Endothelial cell of umbilical vein (primary cell): ENCODE data around the gene OR1F1. TPM values are rescaled to one million over a fixed set of nuclear protein-coding genes. Genes with fewer than 3 reads are reported as not detected.

Experiments
- BruUV-seq: library from RNA; stranded (reverse); fragments of 400-500 nt; replicated peaks from 2 replicates; lab custom pipeline; 2021; lab: Mats Ljungman, UMichigan
- CTCF ChIA-PET: fragments of 300-600, 350-600 bp; sonication (Branson Sonifier 250); formaldehyde crosslinking; loops from one replicate; lab custom pipeline; 2021; ENCODE audit warnings: antibody characterized with exemption, inconsistent platforms; lab: Charles Lee
- POLR2A ChIA-PET: fragments of 300-600, 350-600 bp; sonication (Branson Sonifier 250); formaldehyde crosslinking; loops from one replicate; lab custom pipeline; 2021; ENCODE audit warnings: antibody characterized with exemption, inconsistent platforms; lab: Charles Lee
- DNase-seq: peaks from one replicate; pipeline ENCODE4 v3.0.0-alpha.2; 2011; ENCODE audit warnings: low read depth, low spot score
- FAIRE-seq: peaks from 2 replicates; lab custom pipeline; 2011; peaks lifted over from hg19 to GRCh38; lab: Jason Lieb, UNC
- H2AFZ ChIP-seq: 2 replicates; pipeline ENCODE4 v1.6.0; 2012; ENCODE audit warnings: low read depth, low read length, control low read depth, inconsistent platforms
- H3K27ac ChIP-seq: 2 replicates; pipeline ENCODE4 v1.5.1; 2011; ENCODE audit warnings: low read depth, mild to moderate bottlenecking, control low read depth, low read length, moderate library complexity; ENCODE audit not compliant: insufficient read depth
- H3K27me3 ChIP-seq, 2 experiments: 2 replicates each; pipeline versions ENCODE4 v1.6.0 to v1.6.1; 2011; ENCODE audit warnings: low read length in 2 of 2, mixed read lengths in 1 of 2; ENCODE audit not compliant: control insufficient read depth in 2 of 2, insufficient read depth in 2 of 2
- H3K36me3 ChIP-seq, 2 experiments: 2 replicates in 1 of 2; 3 replicates in 1 of 2; pipeline ENCODE4 v1.5.1; 2011; ENCODE audit warnings: low read length in 2 of 2, mild to moderate bottlenecking in 1 of 2, moderate library complexity in 1 of 2; ENCODE audit not compliant: control insufficient read depth in 2 of 2, insufficient read depth in 2 of 2; ENCODE audit errors: extremely low read depth in 1 of 2
- H3K4me1 ChIP-seq: 3 replicates; pipeline ENCODE4 v1.5.1; 2011; ENCODE audit warnings: mild to moderate bottlenecking, low read length; ENCODE audit not compliant: control insufficient read depth, insufficient read depth; ENCODE audit errors: extremely low read depth
- H3K4me2 ChIP-seq: 2 replicates; pipeline ENCODE4 v1.6.1; 2011; ENCODE audit warnings: low read length, control low read depth, mixed read lengths; ENCODE audit not compliant: insufficient read depth
- H3K4me3 ChIP-seq, 3 experiments: fragments of 200-600 bp in 1 of 3; sonication (generic), shearing (Covaris generic) in 1 of 3; replicated peaks in 1 of 3; 2 replicates each; pipeline ENCODE4 v1.5.1; 2011 to 2016; ENCODE audit warnings: control low read depth in 3 of 3, low read length in 3 of 3, mild to moderate bottlenecking in 2 of 3, inconsistent platforms in 1 of 3, low read depth in 1 of 3, moderate library complexity in 1 of 3; ENCODE audit not compliant: insufficient read depth in 1 of 3
- H3K79me2 ChIP-seq: 2 replicates; pipeline ENCODE4 v1.6.0; 2012; ENCODE audit warnings: low read length, inconsistent platforms; ENCODE audit not compliant: control insufficient read depth, insufficient read depth
- H3K9ac ChIP-seq: replicated peaks from 2 replicates; pipeline ENCODE3; 2011; ENCODE audit warnings: low read length, control low read depth; ENCODE audit not compliant: insufficient read depth; ENCODE audit errors: extremely low read depth
- H3K9me1 ChIP-seq: replicated peaks from 3 replicates; pipeline ENCODE4 v1.6.0; 2011; ENCODE audit warnings: mild to moderate bottlenecking, low read length; ENCODE audit not compliant: control insufficient read depth, insufficient read depth; ENCODE audit errors: extremely low read depth
- H3K9me3 ChIP-seq: replicated peaks from 2 replicates; pipeline ENCODE4 v1.5.1; 2012; ENCODE audit warnings: low read length, inconsistent platforms; ENCODE audit not compliant: control insufficient read depth, insufficient read depth
- H4K20me1 ChIP-seq: replicated peaks from 2 replicates; pipeline ENCODE3; 2011; ENCODE audit warnings: mild to moderate bottlenecking, low read length; ENCODE audit not compliant: control insufficient read depth, insufficient read depth; ENCODE audit errors: extremely low read depth
- CTCF ChIP-seq, 2 donors: IDR thresholded peaks; 1 replicate in 1 of 2; 2 replicates in 1 of 2; pipeline ENCODE4 v1.5.1; 2011; ENCODE audit warnings: low read length in 2 of 2, mild to moderate bottlenecking in 2 of 2, moderate library complexity in 2 of 2, control low read depth in 1 of 2, inconsistent platforms in 1 of 2, low read depth in 1 of 2; ENCODE audit not compliant: insufficient read depth in 1 of 2; ENCODE audit errors: extremely low read depth in 1 of 2
- EZH2 ChIP-seq: IDR thresholded peaks from 2 replicates; pipeline ENCODE4 v1.6.1; 2012; ENCODE audit warnings: borderline replicate concordance, low read depth, mild to moderate bottlenecking, moderate library complexity, low read length, inconsistent platforms; ENCODE audit not compliant: severe bottlenecking
- FOS ChIP-seq: IDR thresholded peaks from 2 replicates; pipeline ENCODE4 v1.6.1; 2011; ENCODE audit warnings: mild to moderate bottlenecking, low read length, moderate library complexity, borderline replicate concordance; ENCODE audit not compliant: insufficient read depth
- GATA2 ChIP-seq: IDR thresholded peaks from 2 replicates; pipeline ENCODE4 v1.7.0; 2011; ENCODE audit warnings: low read depth, mild to moderate bottlenecking, moderate library complexity, mixed read lengths, low read length; ENCODE audit not compliant: insufficient read length, insufficient read depth
- JUN ChIP-seq: IDR thresholded peaks from 2 replicates; pipeline ENCODE4 v1.6.1; 2011; ENCODE audit warnings: borderline replicate concordance, low read depth; ENCODE audit not compliant: insufficient read length, insufficient read depth
- MAX ChIP-seq: IDR thresholded peaks from 2 replicates; pipeline ENCODE4 v1.6.1; 2011; ENCODE audit not compliant: insufficient read depth, insufficient read length
- MYC ChIP-seq: IDR thresholded peaks from one replicate; pipeline ENCODE4 v1.6.1; 2011; ENCODE audit warnings: mild to moderate bottlenecking, low read depth, low read length
- POLR2A ChIP-seq: IDR thresholded peaks from 2 replicates; pipeline ENCODE4 v1.6.1; 2012; ENCODE audit warnings: low read depth, mild to moderate bottlenecking, control low read depth, low read length
- POLR2AphosphoS5 ChIP-seq: IDR thresholded peaks from 2 replicates; pipeline ENCODE4 v1.6.1; 2012; ENCODE audit warnings: low read depth, mild to moderate bottlenecking, control low read depth, low read length, moderate library complexity; ENCODE audit not compliant: insufficient read depth
- dilution Hi-C: fragments of 300-500 bp; cut with MboI; formaldehyde crosslinking; loops from one replicate; pipeline ENCODE4 v1.15.0; 2019; ENCODE audit warnings: low sequenced_read_pairs; ENCODE audit not compliant: extremely low pct_ligation_motif_present
- intact Hi-C: fragments of 100-400 bp; cut with micrococcal nuclease; formaldehyde crosslinking; loops from one replicate; pipeline ENCODE4 v1.10.0; 2022
- polyA plus RNA-seq, 4 experiments: library from polyadenylated mRNA; depleted of rRNA in 3 of 4; stranded (reverse) in 3 of 4; unstranded in 1 of 4; fragments of >200 nt; gene quantifications; 2 replicates each; pipeline versions ENCODE4 v1.2.1 to v1.2.3, GENCODE V29; 2011 to 2012; ENCODE audit warnings: missing spikeins in 1 of 4
- total RNA-seq: library from RNA; stranded (reverse); gene quantifications from 2 replicates; pipeline ENCODE4 v1.2.3, GENCODE V29; 2021

Gene OR1F1
- total and polyA plus RNA-seq, 2 donors (not counting 3 experiments of a cell fraction or from before 2014, with no cell fraction given): 0.17 TPM; not detected in 1

GRCh38 chr16:3216263-3216640, 28.2 kb downstream of the OR1F1 start:
- H3K9me1 ChIP-seq: no peaks in the 10 kb centered on the region
- no peaks in the 10 kb centered on the region for H3K36me3 ChIP-seq
- no peak for TF ChIP-seq POLR2AphosphoS5
- FAIRE-seq (no peak), DNase-seq (no peak)
- H3K4me3 ChIP-seq: no peak overlapping the region
- H3K79me2 ChIP-seq: no peaks in the 10 kb centered on the region
- no peak overlapping the region for H3K9ac ChIP-seq
- no peaks in the 10 kb centered on the region for H3K9me3 ChIP-seq
- BruUV-seq: no TSS peak
- intact Hi-C loops: no loop called here
- no peaks in the 10 kb centered on the region for H3K4me1 ChIP-seq
- no peak overlapping the region for H3K4me2 ChIP-seq
- ChIA-PET CTCF (no interaction called here), POLR2A (no interaction called here)
- dilution Hi-C loops: no loop called here
- no peak overlapping the region for H3K27ac ChIP-seq
- no peak overlapping the region for H2AFZ ChIP-seq
- no peaks in the 10 kb centered on the region for H4K20me1 ChIP-seq
- no peaks in the 10 kb centered on the region for H3K27me3 ChIP-seq

GRCh38 chr16:3220839-3221238, 32.8 kb downstream of the OR1F1 start:
- Histone ChIP-seq H4K20me1 (no peaks in the 10 kb centered on the region), H3K9me3 (peaks cover 9% of the 10 kb centered on the region), H2AFZ (no peak overlapping the region), H3K4me1 (no peaks in the 10 kb centered on the region), H3K9me1 (no peaks in the 10 kb centered on the region), H3K9ac (no peak overlapping the region), H3K27ac (no peak overlapping the region), H3K4me3 (no peak overlapping the region), H3K36me3 (peaks cover 2 to 5% of the 10 kb centered on the region in 2 experiments), H3K79me2 (no peaks in the 10 kb centered on the region), H3K4me2 (no peak overlapping the region), H3K27me3 (no peaks in the 10 kb centered on the region)
- intact Hi-C loops: no loop called here
- ChIA-PET CTCF (no interaction called here), POLR2A (no interaction called here)
- no peak for TF ChIP-seq GATA2
- no peak for TF ChIP-seq JUN
- TF ChIP-seq EZH2: no peak
- TF ChIP-seq MYC: no peak
- no peak for TF ChIP-seq POLR2AphosphoS5
- TF ChIP-seq FOS: no peak
- no peak for TF ChIP-seq CTCF (IDR thresholded peaks at IDR 0.05; ENCODE audit: extremely low read depth in 1 of 2, insufficient read depth in 1 of 2, low read depth in 1 of 2, low read length in 2 of 2)
- no peak for TF ChIP-seq MAX
- TF ChIP-seq POLR2A: no peak
- BruUV-seq: no TSS peak
- dilution Hi-C loops: no loop called here
- FAIRE-seq (no peak), DNase-seq (no peak)
